HUES64 (cell line): ENCODE data around the gene NEMF.
"Not testable (repeated sequence)": the region's sequence is repeated elsewhere in the genome, so short reads cannot be mapped to it uniquely, and the experiment has no call there.

ENCODE experiments used
- H3K27ac ChIP-seq: 2 replicates; pipeline ENCODE4 v1.7.0; 2013; ENCODE audit warnings: low read depth, low read length, inconsistent platforms
- H3K27me3 ChIP-seq: 2 replicates; pipeline ENCODE4 v1.6.1; 2013; ENCODE audit warnings: mild to moderate bottlenecking, low read length; ENCODE audit not compliant: insufficient read depth
- H3K36me3 ChIP-seq: 2 replicates; pipeline ENCODE4 v1.6.1; 2013; ENCODE audit warnings: mild to moderate bottlenecking, low read length; ENCODE audit not compliant: insufficient read depth
- H3K4me1 ChIP-seq: 2 replicates; pipeline ENCODE4 v1.6.1; 2013; ENCODE audit warnings: mild to moderate bottlenecking, low read length, moderate library complexity; ENCODE audit not compliant: insufficient read depth
- H3K4me3 ChIP-seq: 2 replicates; pipeline ENCODE4 v1.5.1; 2013; ENCODE audit warnings: mild to moderate bottlenecking, low read length, moderate library complexity
- H3K9ac ChIP-seq: 2 replicates; pipeline ENCODE4 v1.6.1; 2013; ENCODE audit warnings: mild to moderate bottlenecking, low read depth, low read length
- H3K9me3 ChIP-seq: 2 replicates; pipeline ENCODE4 v1.6.1; 2013; ENCODE audit warnings: low read depth, low read length; ENCODE audit not compliant: insufficient read depth
- WGBS: fragments of 150-250, 120-280 bp; methylation state at CpG from one replicate; pipeline ENCODE4 v1.1.7; 2013; ENCODE audit warnings: missing lambda C conversion rate; 5-methylcytosine and 5-hydroxymethylcytosine counted together

NEMF gene

DNA sequence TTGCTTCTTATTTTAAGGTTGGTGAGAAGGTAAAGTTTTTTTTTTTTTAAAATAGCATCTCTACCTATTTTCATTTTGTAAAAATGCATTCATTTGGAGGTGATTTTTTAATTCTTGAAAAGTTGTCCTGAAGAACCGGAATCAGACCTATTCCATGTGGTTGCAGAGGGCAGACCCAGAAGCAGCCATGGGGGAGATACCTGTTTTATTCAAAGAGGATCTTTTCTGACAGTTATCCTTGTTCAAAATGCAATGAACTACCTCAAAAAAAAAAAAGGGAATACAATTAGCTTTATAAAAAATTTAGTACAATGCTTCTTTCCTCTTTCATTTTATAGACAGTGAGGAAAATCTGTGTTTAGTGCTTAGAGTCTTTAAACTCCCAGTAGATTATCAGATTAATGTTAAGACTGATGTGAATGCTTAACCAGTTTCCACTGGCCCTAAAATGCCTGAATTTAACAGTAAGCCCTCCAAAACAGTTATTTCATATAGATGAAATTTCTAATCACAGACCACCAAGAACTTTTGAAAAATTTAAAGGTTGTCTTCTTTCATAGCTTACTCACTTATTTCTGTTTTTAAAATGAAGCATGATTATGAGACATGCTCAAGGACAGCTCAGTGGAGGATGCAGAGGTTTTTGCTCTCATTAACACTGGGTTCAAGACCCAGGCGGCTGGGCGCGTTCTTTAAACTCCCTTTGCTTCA is 8.6 kb upstream of the NEMF start:
- H3K27me3 ChIP-seq: no peaks in the 10 kb centered on the region
- H3K9me3 ChIP-seq: no peaks in the 10 kb centered on the region
- peak overlapping the region; percentile 95 for H3K9ac ChIP-seq
- H3K36me3 ChIP-seq: no peaks in the 10 kb centered on the region
- H3K27ac ChIP-seq: peak overlapping the region; percentile 96
- 21% methylated on average over 4 of the region's 4 CpGs for WGBS
- peak overlapping the region; percentile 89 for H3K4me3 ChIP-seq
- peaks cover 9% of the 10 kb centered on the region; the same call in 1 of the 2 replicates for H3K4me1 ChIP-seq

GRCh38 chr14:49858383-49858782 is 5.8 kb upstream of the NEMF start:
- peaks cover 9% of the 10 kb centered on the region; the same call in 1 of the 2 replicates for H3K4me1 ChIP-seq
- no peaks in the 10 kb centered on the region for H3K36me3 ChIP-seq
- no peak overlapping the region for H3K27ac ChIP-seq
- no peak overlapping the region for H3K9ac ChIP-seq
- H3K4me3 ChIP-seq: no peak overlapping the region
- no peaks in the 10 kb centered on the region for H3K27me3 ChIP-seq
- H3K9me3 ChIP-seq: no peaks in the 10 kb centered on the region
- 94% methylated on average over 3 of the region's 3 CpGs for WGBS

- H3K9me3 ChIP-seq: no peaks in the 10 kb centered on the region
- no peak overlapping the region for H3K9ac ChIP-seq
- no peaks in the 10 kb centered on the region for H3K36me3 ChIP-seq
- H3K27ac ChIP-seq: no peak overlapping the region
- no peaks in the 10 kb centered on the region for H3K27me3 ChIP-seq
- H3K4me1 ChIP-seq: peaks cover 9% of the 10 kb centered on the region; the same call in 1 of the 2 replicates
- no peak overlapping the region for H3K4me3 ChIP-seq
- WGBS: 91% methylated on average over 3 of the region's 6 CpGs
Measured at GRCh38 chr14:49857427-49858003, 4.9 kb upstream of the NEMF start.

DNA sequence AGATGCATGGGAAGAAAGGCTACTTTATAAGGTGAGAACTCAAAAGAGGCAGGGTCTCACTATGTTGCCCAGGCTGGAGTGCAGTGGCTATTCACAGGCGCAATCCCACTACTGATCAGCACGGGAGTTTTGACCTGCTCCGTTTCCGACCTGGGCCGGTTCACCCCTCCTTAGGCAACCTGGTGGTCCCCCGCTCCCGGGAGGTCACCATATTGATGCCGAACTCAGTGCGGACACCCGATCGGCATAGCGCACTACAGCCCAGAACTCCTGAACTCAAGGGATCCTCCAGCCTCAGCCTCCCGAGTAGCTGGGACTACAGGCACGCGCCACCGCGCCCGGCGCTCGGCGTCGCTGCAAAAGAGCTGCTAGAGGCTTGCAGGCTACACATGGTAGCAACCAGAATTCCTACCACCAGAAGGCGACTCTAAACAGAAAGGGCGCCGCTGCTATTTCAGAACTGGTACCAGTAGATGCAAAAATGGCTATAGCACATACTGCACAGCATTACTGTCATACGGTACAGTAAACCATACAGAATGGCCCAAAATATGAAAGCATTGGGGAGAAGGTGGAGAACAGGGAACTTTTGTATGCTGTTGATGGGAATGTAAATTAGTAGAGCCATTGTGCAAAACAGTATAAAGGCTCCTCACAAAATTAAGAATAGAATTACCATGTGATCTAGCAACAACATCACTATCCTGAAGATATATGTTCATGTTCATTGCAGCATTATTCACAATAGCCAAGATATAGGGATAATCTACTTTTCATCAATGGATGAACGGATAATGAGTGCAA is 1.2 kb upstream of the NEMF start:
- WGBS: 22% methylated on average over 24 of the region's 27 CpGs
- H3K27me3 ChIP-seq: no peaks in the 10 kb centered on the region
- peaks cover 4% of the 10 kb centered on the region; the same call in 1 of the 2 replicates for H3K4me1 ChIP-seq
- H3K4me3 ChIP-seq: peak overlapping the region; percentile 85; the same call in 1 of the 2 replicates
- no peak overlapping the region for H3K9ac ChIP-seq
- H3K36me3 ChIP-seq: peaks cover 23% of the 10 kb centered on the region
- H3K9me3 ChIP-seq: no peaks in the 10 kb centered on the region
- H3K27ac ChIP-seq: no peak overlapping the region

- H3K4me1 ChIP-seq: peaks cover 4% of the 10 kb centered on the region; the same call in 1 of the 2 replicates
- no peak overlapping the region for H3K9ac ChIP-seq
- 6% methylated on average over 14 of the region's 14 CpGs for WGBS
- H3K9me3 ChIP-seq: no peaks in the 10 kb centered on the region
- peak overlapping the region; percentile 85 for H3K4me3 ChIP-seq
- no peaks in the 10 kb centered on the region for H3K27me3 ChIP-seq
- H3K27ac ChIP-seq: no peak overlapping the region
- peaks cover 28% of the 10 kb centered on the region for H3K36me3 ChIP-seq
Measured at GRCh38 chr14:49853158-49853477, 530 bp upstream of the NEMF start.

DNA sequence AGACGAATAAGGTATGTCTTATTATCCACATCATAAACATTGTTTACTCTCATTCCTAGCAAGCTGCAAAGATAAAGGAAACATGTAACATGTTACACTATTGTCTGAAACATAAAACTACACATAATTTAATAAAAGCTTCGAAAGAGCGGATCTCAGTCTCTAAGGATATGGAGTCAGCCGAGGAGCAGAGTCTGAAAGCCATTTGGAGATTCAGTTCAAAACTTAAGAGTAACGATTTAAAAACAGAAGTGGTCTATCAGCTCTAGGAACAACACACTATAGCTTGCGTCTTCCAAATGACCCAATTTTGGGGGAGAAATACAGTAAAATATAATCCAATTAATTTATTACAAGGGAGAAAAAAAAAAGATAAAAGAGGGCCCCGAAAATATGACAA is 775 bp downstream of the NEMF start:
- Histone ChIP-seq H3K4me1 (peaks cover 4% of the 10 kb centered on the region; the same call in 1 of the 2 replicates), H3K36me3 (peaks cover 31% of the 10 kb centered on the region), H3K4me3 (peak overlapping the region; percentile 85), H3K27ac (peak overlapping the region; percentile 60; the same call in 1 of the 2 replicates), H3K9ac (peak overlapping the region; percentile 91), H3K27me3 (no peaks in the 10 kb centered on the region), H3K9me3 (no peaks in the 10 kb centered on the region)
- 28% methylated on average over 6 of the region's 7 CpGs for WGBS

GRCh38 chr14:49849213-49849847 is 3.3 kb downstream of the NEMF start:
- no CpG with 5 or more reads among the region's 1 CpG for WGBS
- Histone ChIP-seq H3K27me3 (no peaks in the 10 kb centered on the region), H3K9me3 (no peaks in the 10 kb centered on the region), H3K4me3 (no peak overlapping the region), H3K9ac (no peak overlapping the region), H3K36me3 (peaks cover 56% of the 10 kb centered on the region), H3K27ac (no peak overlapping the region), H3K4me1 (peaks cover 4% of the 10 kb centered on the region; the same call in 1 of the 2 replicates)

DNA sequence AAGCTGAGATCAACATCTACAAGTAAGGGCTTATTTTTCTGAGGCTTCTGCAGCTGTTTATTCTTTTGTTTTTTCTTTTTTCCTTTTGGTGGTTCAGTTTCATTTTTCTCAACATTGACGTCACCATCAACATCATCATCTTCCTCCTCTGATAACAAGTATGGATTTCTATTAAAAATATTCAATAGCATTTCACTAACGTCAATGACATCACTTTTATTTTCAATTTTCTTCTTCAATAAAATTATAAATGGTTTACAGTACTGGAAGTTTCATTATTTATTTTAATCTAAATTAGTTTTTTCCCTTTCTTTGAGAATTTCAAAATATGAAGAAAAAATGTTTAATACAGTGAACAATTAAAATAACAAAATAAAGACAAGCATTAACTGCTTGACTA is 23.9 kb downstream of the NEMF start:
- Histone ChIP-seq H3K4me3 (no peak overlapping the region), H3K9me3 (no peaks in the 10 kb centered on the region), H3K36me3 (peaks cover 100% of the 10 kb centered on the region), H3K27ac (no peak overlapping the region), H3K4me1 (no peaks in the 10 kb centered on the region), H3K27me3 (no peaks in the 10 kb centered on the region), H3K9ac (no peak overlapping the region)
- no CpG with 5 or more reads among the region's 2 CpGs for WGBS

DNA sequence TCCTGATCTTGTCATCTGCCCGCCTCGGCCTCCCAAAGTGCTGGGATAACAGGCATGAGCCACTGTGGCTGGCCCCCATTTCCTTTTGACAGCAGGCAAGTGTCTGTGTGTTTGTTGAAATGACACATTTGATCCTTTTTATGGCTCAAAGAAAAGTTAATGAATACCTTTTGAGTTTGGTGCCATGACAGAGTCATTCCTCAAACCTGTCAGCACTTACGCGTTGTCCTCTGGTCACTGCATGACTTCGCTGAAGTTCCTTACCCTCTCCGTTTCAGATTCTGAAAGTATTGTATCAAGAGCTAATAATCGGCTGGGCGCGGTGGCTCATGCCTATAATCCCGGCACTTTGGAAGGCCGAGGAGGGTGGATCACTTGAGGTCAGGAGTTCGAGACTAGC is 32.4 kb downstream of the NEMF start:
- H3K9me3 ChIP-seq: peaks cover 6% of the 10 kb centered on the region
- H3K27ac ChIP-seq: no peak overlapping the region
- no peak overlapping the region for H3K9ac ChIP-seq
- WGBS: 97% methylated on average over 12 of the region's 12 CpGs
- no peaks in the 10 kb centered on the region for H3K27me3 ChIP-seq
- H3K4me1 ChIP-seq: no peaks in the 10 kb centered on the region
- H3K36me3 ChIP-seq: peaks cover 77% of the 10 kb centered on the region
- H3K4me3 ChIP-seq: no peak overlapping the region

GRCh38 chr14:49816844-49817243 is 35.7 kb downstream of the NEMF start:
- Histone ChIP-seq H3K36me3 (peaks cover 79% of the 10 kb centered on the region), H3K9ac (no peak overlapping the region)
- WGBS: 97% methylated on average over 3 of the region's 3 CpGs

DNA sequence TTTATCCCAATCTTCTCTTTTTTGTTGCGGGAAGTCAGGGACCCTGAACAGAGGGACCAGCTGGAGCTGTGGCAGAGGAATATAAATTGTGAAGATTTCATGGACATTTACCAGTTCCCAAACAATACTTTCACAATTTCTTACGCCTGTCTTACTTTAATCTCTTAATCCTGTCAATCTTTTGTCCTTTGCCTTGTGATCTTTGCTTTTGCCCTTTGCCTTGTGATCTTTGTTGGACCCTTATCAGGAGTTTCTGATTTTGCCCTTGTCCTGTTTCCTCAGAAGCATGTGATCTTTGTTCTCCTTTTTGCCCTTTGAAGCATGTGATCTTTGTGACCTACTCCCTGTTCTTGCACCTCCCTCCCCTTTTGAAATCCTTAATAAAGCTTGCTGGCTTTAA is 36.5 kb downstream of the NEMF start:
- H3K9ac ChIP-seq, H3K4me3 ChIP-seq, H3K27ac ChIP-seq, H3K4me1 ChIP-seq, H3K27me3 ChIP-seq, H3K9me3 ChIP-seq: not testable (repeated sequence)
- peaks cover 86% of the 10 kb centered on the region for H3K36me3 ChIP-seq
- WGBS: 88% methylated on average over 1 of the region's 2 CpGs

More at GRCh38 chr14:49816844-49817243, 35.7 kb downstream of the NEMF start:
- no peak overlapping the region for H3K27ac ChIP-seq
- H3K9me3 ChIP-seq: peaks cover 6% of the 10 kb centered on the region
- H3K4me1 ChIP-seq: no peaks in the 10 kb centered on the region
- H3K4me3 ChIP-seq: no peak overlapping the region
- no peaks in the 10 kb centered on the region for H3K27me3 ChIP-seq
